Ramos (cell line): ENCODE data around the gene TP53INP2.

Source experiments
- in situ Hi-C: fragments of 300-500 bp; cut with MboI; formaldehyde crosslinking; loops from one replicate; pipeline ENCODE4 v1.14.3; 2022; ENCODE audit warnings: low sequenced_read_pairs; ENCODE audit not compliant: unreplicated experiment

The TP53INP2 gene

DNA sequence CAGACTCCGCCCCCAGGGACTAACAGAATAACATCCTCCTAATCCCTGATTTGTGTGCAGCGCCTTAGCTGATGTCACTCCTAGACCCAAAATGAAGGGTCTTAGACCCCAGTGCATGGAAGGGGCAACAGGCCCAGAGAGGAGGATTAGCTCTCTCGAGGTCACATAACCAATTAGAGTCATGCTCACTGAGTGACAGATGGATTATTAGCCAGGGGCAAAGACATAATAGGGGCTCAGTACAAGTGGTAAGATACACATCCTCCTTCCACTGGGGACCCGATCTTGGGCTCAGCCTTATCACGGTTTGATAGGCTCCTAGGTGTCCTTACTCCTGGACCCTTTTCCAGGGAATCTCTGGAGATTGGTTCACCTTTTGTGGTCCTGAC is 858 bp downstream of the TP53INP2 start:
- in situ Hi-C loops, result loop anchor here (25.0 kb wide), 1 partner anchor 168 kb away; no protein-coding TSS in a partner anchor

DNA sequence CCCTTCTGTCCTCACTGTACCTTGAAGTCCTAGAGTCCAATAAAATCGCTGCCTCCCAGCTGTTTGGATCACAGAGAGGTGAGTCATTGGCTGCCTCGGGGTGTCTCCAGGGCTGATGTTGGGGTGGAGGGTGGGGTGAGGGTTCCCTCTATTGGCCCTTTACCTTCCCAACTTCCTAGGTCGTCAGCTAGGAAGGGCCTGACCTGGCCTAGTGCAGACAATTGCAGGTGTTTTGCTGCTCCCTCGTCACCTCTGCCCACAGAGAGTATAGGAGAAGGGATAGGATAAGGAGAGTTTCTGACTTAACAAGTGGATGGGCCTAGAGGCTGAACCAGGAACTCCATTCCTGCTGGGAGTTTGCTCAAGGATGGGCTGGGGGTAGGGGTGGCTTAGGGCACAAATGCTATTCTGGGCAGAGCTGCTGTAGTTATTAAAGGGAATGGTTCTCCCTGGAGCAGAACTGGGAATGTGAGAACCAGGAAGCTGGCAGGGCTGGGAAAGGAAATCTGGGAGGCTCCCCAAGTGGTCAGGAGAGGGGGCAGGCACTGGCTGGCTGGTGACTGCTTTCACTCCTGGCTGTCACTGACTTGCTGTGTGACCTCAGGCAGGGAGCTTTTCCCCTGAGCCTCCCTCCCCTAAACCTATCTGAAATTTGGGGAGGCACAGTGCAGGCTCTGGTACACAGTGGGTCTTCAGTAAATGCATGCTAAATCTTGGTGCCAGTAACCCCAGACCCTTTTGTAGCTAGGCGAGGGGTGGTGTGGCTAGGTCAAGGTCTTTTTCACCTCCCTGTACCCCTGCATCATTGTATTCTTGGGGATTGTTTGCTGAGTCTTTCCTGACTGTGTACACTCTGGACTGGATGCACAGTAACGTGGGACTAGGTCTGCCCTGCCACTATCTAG is 1.5 kb downstream of the TP53INP2 start:
- in situ Hi-C loops, result loop anchor here (25.0 kb wide), 1 partner anchor 168 kb away; no protein-coding TSS in a partner anchor

DNA sequence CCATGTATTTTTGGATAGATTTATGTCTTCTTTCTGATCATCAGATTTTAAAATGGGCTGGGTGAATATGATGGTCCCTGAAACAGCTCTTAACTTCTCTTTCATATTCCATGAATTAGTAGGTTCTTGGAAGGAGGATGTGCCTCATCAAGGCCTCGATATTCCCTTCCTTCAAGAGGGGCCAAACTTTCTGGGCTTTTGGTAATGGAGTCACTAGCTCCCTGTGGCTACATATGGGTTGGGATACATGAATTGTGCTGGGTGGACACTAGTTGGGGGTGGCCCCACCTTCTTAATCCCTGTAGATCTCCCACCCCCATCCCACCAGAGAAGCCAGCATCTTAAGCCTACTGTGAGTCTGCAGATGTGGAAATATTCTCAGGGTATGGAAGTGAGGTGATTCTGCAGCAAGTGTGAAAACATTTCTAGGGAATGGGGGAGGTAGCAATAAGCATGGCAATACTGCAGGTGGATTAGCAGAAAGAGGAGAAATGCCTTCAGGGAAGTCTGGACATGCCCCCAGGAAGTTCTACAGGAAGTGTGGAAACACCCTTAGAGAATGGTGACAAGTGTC is 2.2 kb downstream of the TP53INP2 start:
- in situ Hi-C loops, result loop anchor here (25.0 kb wide), 1 partner anchor 169 kb away; no protein-coding TSS in a partner anchor

DNA sequence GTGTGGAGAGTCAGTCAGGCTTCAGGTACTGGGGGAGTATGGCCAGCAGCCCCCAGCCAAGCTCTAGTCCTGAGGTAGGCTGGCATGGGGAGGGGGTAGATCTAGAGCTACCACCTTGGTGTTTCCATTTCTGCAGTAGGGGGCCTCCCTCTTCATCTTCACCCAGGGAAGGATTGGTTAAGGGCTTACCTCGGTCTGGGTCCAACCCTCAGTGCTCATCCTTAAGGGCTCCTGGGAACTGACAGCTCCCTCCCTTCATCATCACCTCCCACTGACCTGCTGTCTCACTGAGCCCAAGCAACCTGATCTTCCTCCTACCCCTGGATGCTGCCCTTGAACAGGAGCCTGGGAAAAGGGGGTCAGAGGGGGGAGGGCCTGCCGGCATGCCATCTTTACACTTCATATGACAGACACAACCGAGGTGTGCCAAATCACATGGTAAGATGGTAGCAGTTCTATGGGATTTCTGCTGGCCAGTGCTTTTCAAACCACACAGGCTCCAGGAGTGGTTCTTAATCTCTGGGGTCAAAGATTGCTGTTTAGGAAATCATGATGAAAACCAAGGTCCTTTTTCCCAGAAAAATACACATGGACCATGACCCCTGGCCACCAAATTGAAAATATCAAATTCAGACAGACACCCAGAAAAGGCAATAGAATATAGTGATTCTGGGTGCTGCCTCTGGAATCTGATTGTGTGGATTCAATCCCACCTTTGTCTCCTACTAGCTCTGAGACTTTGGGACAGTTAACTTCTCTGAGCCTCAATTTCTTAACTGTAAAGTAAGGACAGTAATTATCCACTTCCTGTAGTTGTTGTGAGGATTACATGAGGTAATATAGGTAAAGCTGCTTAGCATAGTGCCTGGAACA is 3.0 kb downstream of the TP53INP2 start:
- in situ Hi-C loops, result loop anchor here (25.0 kb wide), 1 partner anchor 170 kb away; no protein-coding TSS in a partner anchor

DNA sequence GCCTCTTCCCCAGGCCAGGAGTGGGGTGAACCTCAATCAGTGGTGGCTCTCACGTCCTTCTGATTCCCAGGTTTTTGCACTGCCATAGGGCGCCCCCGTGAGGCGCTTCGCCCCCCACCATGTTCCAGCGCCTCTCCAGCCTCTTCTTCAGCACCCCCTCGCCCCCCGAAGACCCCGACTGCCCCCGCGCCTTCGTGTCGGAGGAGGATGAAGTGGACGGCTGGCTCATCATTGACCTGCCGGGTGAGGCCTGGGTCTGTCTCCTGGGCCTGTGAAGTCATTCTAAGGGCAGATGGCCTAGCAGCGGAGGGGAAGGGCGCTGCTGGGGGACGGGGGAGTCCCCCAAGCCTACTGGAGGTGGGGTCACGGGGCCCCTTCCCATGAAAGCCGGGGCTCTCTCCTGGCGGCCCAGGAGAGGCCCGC is 4.5 kb downstream of the TP53INP2 start:
- in situ Hi-C loops, result loop anchor here (25.0 kb wide), 1 partner anchor 171 kb away; no protein-coding TSS in a partner anchor

DNA sequence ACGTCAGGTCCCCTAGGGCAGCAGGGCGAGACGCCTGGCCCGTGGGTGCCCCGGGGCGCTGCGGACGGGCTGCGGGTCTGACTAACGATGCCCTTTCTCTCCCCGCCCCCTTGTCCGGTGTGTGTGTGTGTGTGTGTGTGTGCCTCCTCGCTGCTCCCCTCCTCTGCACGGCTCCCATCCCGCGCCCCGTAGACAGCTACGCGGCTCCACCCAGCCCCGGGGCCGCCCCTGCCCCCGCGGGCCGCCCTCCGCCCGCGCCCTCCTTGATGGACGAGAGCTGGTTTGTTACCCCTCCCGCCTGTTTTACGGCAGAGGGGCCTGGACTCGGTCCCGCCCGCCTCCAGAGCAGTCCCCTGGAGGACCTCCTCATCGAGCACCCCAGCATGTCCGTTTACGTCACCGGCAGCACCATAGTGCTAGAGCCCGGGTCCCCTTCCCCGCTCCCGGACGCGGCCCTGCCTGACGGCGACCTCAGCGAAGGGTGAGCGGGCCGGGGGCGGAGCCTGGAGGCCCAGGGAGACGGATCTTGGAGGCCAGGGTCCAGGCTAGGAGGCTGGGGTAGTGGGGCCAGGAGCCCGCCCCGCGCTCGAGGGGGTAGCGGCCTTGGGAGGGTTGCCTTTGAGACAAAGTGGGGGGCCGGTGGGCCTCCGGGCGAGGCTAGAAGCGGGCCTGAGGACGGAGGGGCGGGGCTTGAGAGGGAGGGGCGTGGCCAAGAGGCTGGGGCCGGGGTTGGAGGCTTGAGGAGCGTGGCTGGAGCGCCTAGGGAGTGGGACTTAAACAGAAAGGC is 5.1 kb downstream of the TP53INP2 start:
- in situ Hi-C loops, result loop anchor here (25.0 kb wide), 1 partner anchor 172 kb away; no protein-coding TSS in a partner anchor

DNA sequence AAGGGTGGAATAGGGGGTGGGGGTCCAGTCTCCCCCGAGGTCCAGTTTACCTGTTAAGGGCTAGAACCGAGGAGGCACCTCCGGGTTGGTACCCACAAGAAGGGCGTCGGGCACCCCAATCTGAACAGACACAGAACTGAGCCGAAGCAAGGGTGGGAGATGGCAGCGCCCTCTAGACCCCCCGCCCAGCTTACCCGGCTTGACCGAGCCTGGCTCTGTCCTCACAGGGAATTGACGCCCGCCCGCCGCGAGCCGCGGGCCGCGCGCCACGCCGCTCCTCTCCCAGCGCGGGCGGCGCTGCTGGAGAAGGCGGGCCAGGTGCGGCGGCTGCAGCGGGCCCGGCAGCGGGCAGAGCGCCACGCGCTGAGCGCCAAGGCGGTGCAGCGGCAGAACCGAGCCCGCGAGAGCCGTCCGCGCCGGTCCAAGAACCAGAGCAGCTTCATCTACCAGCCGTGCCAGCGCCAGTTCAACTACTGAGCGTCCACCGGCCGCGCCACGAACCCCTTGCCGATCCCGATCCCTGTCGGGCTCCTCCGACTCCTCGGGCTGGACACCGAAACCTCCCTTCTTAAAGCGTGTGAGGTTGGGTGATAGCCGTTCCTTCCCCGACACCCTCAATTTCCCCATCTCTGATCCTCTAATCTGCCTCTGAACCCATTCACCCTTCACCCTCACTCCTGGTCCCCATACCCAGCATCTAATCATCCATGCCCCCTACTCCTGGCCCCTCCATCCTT is 5.9 kb downstream of the TP53INP2 start:
- in situ Hi-C loops, result loop anchor here (10.0 to 25.0 kb wide), 2 partner anchors 173 to 395 kb away; no protein-coding TSS in a partner anchor

DNA sequence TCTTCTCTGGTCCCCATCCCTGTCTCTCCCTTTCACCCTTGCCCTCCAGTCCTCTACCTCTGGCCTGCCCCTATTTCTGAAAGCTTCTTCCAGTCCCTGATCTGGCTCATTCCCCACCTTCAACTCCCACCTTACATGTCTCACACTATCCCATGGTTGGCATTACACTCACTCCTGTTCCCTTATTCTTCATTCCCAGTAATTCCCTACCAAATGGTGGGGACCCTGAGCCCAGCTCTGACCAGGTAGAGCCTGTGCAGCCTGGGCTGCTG is 6.4 kb downstream of the TP53INP2 start:
- in situ Hi-C loops, result loop anchor here (10.0 to 25.0 kb wide), 2 partner anchors 173 to 396 kb away; no protein-coding TSS in a partner anchor

DNA sequence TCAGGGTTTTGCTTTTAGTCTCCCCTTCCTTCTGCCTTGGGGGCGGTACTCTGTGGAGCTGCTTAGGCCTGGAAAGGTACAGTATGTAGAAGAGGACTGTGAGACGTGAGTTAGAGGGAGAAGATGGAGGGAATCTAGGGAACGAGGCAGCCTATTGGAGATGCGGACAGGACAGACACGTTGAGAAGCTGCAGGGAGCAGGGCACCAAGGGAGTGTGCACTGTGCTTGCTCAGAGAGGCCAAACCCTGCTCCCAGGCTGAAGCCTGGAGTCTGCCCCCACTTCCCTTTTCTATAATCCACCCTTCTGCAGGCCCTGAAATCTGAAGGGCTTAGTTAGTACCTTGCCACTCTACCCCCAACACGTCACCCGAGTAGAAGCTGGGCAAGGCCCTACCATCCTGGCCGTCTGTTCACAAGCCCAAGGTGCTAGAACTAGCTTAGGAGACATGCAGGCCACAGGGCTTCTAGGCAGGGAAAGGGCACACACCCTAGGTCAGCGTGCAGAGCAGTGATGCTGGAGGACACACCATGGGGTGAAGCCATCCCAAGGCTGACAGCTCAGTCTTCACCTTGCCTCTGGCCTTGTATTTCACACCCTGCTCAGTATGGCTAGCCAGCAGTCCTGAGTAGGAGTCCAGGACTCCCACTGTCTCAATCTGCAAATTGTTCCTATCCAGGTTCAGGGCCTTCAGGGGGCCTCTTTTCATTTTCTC is 6.9 kb downstream of the TP53INP2 start:
- in situ Hi-C loops, result loop anchor here (10.0 to 25.0 kb wide), 2 partner anchors 174 to 396 kb away; no protein-coding TSS in a partner anchor

DNA sequence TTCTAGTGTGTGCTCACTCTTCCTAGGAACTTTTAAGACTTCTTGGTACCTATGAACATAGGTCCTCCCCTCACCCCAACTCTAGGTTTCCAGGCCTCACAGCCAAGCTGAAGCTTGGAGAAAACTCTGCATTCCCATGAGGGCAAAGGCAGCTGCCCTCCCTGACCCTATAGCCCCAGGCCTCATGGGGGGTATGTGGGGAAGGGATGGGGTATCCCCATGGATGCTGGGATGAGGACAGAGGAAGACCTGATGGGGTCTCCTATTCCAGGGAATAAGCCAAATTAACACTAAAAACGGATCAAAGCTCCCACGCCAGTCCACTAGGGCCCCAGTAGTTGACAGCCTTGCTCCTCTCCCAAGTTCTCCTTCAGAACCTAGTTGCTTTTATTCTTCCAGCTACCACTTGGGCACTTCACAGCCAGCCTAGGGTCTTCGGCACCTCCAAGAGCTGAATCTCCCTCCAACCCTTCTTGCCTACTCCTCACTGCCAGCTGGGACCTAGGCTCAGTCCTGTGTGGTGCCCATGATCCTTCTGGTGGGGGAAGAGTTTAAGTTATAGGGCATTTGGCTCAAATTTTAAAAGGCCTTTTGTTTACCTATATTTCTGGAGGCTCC is 7.8 kb downstream of the TP53INP2 start:
- in situ Hi-C loops, result loop anchor here (10.0 to 25.0 kb wide), 2 partner anchors 175 to 397 kb away; no protein-coding TSS in a partner anchor

DNA sequence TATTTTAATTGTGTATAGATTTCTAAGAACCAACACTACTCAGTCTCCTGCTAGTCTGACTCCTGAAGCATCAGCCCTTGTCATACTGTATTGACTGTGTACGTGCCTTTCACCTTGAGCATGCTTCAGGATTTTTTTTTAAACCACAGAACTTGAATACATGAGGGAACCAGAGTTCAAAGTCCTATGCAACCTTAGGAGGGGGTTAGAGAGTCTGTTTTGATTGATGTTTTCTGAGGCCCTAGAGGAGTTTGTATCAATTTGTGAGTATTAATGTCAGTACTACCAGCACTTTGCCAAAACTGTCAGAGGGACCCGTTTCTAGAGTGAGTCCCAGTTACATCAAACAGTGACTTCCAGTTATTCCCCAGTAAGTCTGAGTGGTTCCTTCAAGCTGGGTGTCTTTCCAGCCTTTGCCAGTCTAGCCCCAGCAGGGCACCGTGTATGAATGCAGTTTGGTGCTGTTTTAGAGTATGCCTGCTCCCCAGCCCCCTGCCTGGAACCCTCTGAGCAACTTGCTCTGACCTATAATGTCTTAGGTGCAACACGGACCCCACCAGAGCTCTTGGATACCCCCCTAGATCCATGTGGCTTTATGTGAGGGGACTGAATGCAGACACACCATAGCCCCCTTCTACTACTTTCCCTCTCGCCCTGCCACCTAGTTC is 8.5 kb downstream of the TP53INP2 start:
- in situ Hi-C loops, result loop anchor here (10.0 to 25.0 kb wide), 2 partner anchors 175 to 398 kb away; no protein-coding TSS in a partner anchor

DNA sequence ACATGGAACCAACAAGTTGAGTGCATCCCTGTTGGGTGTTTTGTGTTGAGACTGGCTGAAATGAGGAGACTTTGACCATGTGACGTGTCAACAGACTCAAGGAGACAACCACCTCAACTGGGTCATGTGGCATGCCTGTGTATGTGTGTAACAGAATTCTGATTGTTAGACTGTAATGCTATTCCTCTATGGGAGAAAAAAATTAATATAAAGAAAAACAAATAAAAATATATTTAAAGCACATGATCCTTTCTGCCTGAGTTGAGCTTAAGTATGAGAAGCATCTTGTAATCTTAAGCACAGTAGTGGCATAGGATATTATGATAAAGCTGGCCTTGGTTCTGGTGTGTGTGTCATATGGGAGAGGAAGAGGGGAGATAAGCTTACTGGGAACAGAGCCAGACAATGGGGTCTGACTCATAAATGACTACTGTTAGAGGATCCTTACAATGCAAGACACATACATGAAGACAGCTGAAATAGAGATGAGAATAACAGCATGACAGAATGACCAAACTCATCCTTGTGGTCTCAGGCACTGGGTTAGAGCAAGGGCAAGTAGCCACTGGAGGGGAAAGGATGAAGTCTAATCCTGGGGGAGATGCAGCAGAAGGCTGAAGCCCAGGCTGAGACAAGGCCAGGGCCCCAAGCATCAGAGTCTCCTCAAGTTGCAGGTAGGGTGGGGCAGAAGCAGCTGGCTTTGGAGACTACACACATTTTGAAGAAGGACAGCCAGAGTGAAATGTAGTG is 9.2 kb downstream of the TP53INP2 start:
- in situ Hi-C loops, result loop anchor here (10.0 to 25.0 kb wide), 2 partner anchors 176 to 399 kb away; no protein-coding TSS in a partner anchor

DNA sequence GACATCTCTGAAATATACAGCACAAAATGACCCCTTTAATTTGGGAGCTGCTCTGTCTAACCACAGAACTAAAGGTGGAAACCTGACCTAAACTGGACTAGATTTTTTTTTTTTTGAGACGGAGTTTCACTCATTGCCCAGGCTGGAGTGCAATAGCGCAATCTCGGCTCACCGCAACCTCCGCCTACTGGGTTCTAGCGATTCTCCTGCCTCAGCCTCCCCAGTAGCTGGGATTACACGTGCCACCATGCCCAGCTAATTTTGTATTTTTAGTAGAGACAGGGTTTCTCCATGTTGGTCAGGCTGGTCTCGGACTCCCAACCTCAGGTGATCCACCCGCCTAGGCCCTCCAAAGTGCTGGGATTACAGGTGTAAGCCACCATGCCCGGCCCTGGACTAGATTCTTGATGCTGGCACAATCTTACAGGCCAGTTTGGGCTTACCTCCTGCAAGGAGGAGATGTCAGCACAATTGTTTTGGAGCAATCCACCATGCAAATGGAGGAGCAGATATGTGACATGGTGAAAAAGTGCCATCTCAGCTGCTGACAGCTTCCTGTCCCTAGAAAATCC is 9.9 kb downstream of the TP53INP2 start:
- in situ Hi-C loops, result loop anchor here (10.0 to 25.0 kb wide), 2 partner anchors 177 to 399 kb away; no protein-coding TSS in a partner anchor

DNA sequence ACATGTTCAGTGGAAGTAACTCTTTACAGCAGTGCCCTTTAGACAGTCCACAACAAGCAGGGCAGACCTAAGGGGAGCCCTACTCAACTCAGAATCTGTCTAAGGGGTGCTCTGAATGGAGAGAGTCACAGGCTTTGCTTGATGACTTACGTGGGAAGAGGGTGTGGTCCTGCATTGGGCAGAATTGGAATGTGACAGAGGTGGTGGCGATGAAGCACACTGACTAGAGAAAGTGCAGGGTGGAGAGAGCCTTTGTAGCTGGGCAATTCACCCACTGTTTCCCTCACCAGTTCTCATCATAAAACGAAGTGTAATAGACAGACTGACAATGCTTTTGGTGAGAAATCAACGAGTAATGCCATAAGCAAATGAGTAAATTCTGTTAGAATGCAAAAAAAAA is 11.2 kb downstream of the TP53INP2 start:
- in situ Hi-C loops, result loop anchor here (10.0 to 25.0 kb wide), 2 partner anchors 178 to 401 kb away; no protein-coding TSS in a partner anchor

DNA sequence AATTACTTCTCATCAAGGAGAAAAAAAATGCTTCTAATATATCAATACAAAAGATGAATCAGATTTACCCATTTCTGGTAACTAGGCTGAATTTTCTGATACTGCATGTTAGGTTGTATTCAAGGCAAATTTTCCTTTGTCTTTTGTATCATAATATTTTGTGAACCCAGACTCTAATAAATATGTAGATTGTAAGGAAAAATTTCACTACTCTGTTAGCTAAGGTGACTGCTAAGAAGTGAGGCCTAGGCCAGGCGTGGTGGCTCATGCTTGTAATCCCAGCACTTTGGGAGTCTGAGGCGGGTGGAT is 12.7 kb downstream of the TP53INP2 start:
- in situ Hi-C loops, result loop anchor here (10.0 to 25.0 kb wide), 2 partner anchors 180 to 402 kb away; no protein-coding TSS in a partner anchor
